Measurements from ENCODE around the gene LCN2. TPM values are rescaled to one million over a fixed set of nuclear protein-coding genes. Genes with fewer than 3 reads are reported as not detected.
"Not testable (repeated sequence)": the region's sequence is repeated elsewhere in the genome, so short reads cannot be mapped to it uniquely, and the experiment has no call there.

Gene LCN2
- total RNA-seq, 2 donors from 2014 or later: 0.38 TPM; not detected in 1

- DNase-seq (peak; percentile 60), ATAC-seq (no peak)
- intact Hi-C loops (cut with DNase I): no loop called here
These were observed 24.2 kb upstream of the LCN2 start for GRCh38 chr9:128124873-128125579.

DNA sequence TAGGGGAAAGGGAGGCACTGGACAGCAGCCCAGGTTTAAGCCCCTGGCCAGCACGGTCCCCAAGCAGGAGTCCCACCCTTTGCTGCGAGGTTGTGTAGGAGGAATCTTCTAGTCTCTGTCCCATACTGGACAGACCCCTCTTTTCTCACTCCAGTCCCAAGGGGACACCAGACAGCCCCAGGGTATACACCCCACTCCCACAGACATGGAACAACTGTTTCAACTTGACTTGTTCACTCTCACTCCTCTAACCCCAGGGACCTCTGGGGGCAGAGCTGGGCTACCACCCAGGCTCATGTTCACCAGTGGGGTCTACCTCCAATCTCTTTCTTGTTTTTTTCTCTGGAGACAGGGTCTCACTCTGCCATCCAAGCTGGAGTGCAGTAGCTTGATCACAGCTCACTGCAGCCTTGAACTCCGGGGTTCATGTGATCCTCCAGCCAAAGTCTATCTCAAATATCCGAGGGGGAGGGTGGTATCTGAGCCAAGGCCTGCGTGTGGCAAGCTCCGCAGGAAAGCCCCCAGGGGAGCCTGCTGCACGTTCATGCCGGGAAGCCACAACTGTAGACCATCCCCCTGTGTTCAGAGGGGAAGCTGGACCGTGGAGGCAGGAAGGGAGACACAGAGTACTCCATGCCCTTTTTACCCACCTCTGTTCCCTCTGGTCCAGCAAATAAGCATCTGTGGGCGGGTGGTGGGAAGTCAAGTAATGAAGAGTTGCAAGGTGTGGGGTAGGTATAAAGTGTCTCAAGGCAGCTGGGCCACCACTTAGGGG, 23.5 kb upstream of the LCN2 start:
- intact Hi-C loops (cut with DNase I): no loop called here
- ATAC-seq (no peak), DNase-seq (peak; percentile 19)

DNA sequence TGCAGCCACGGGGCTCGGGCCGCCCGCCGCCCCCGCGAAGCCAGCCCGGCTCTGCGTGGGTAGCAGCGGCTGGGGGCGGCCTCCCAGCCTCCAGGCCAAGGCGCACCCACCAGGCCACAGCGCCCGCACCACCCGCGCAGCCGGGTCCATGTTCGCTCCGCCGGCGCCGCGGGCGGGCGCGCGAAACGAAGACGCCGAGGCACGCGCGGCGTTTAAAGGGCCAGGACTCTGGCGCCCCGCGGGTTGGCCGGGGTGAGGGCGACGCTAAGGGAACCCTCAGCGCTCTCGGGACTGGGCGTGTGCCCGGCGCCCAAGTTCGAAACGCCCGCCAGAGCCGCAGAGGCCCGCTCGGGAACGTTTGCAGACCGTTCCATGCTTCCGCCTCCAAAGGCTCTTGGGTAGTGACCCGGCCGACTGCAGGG, 21.7 kb upstream of the LCN2 start, which contains the start of gene PTGES2:
Gene PTGES2, minus strand, starts transcription at position 162 of the 422 bp plus-strand sequence. Its CDS starts 12 bp downstream, at position 150.
- intact Hi-C loops (cut with DNase I): no loop called here
- ATAC-seq: peak; percentile 90
- peak; percentile 89 for DNase-seq

- intact Hi-C loops (cut with DNase I): no loop called here
- DNase-seq: peak; percentile 84
- ATAC-seq: peak; percentile 91 to 93
These were observed 21.0 kb upstream of the LCN2 start for GRCh38 chr9:128127990-128128835.

DNA sequence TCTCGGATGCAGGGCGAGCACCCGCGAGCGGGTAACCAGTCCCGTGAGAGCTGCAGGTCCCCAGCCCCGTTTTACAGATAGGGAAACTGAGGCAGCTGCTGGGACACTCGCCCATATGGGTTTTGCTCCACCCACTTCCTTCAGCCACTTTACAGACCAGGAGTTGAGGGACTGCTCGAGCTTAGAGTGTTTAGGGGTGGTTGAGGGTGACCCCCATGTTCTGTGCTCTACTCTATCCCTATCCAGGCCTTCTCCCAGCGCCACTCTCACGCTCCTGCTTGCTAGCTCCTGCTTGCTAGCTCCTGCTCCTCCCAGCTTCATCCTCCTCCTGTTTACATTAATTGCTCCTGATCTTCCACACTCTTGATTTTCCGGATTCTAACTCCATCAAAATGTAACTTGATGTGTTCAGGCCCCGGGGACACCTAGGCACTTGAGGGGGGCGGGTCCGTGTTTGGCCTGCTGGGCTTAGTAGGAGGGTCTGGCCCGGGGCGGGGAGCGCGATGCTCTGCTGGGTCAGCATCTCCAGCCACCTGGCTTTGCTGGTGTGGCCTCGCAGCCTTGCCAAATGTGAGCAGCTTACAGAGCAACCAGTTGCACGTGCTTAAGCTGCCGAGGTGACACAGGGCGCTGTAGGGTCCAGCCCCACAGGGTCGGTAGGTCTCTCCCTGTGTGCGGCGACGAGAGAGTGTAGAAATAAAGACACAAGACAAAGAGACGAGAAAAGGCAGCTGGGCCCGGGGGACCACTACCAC, 20.2 kb upstream of the LCN2 start:
- no peak for ATAC-seq
- intact Hi-C loops (cut with DNase I): no loop called here
- peak; percentile 40 for DNase-seq

DNA sequence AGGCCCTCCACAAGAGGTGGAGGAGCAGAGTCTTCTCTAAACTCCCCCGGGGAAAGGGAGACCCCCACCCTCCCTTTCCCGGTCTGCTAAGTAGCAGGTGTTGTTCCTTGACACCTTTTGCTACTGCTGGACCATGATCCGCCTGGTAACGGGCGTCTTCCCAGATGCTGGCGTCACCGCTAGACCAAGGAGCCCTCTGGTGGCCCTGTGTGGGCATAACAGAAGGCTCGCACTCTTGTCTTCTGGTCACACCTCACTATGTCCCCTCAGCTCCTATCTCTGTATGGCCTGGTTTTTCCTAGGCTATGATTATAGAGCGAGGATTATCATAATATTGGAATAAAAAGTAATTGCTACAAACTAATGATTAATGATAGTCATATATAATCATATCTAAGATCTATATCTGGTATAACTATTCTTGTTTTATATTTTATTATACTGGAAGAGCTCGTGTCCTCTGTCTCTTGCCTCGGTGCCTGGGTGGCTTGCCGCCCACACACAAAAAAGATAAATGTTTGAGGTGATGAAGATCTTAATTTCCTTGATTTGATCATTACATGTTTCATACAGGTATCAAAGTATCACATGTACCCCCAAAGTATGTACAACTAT, 19.2 kb upstream of the LCN2 start:
- intact Hi-C loops (cut with DNase I); ATAC-seq: not testable (repeated sequence)
- peak; percentile 43 for DNase-seq

DNA sequence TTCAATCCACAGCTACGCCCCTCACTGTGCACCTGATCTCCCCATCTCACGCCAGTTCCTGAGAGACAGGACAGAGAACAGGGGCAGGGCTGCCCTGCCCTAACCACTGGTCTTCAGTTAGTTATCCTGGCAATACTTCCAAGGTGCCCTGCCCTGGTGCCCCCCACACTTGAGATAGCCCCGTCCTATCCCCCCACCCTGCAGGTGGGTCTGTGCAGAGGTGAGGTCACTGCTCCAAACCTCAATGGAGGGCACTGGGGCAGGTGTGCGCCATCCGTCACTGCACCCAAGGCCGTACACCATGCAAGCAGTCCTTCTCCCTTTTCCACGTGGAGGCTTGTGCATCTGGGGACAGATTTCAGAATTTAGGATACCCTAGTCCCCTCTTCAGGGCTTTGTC, 18.6 kb upstream of the LCN2 start:
- DNase-seq: peak; percentile 7
- ATAC-seq; intact Hi-C loops (cut with DNase I): not testable (repeated sequence)

DNA sequence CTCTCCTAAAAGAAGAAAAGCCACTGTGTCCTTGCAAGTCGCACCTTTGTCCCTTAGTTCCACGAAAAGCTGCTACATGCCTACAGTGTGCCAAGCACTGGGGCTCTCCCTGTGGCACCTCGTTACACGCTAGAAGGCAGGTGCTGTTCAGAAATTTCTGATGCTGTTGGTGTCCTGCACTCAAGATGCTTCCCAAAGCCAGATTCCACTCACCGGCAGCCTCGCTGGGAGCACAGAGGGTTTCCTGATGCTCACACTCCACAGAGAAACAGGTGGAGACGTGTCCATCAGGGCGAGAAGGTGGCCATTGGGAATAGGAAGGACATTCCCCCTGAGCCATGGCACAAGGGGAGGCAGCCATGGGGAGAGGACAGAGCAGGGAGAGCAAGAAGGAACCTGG, 17.9 kb upstream of the LCN2 start:
- intact Hi-C loops (cut with DNase I); ATAC-seq: not testable (repeated sequence)
- DNase-seq: peak; percentile 11

DNA sequence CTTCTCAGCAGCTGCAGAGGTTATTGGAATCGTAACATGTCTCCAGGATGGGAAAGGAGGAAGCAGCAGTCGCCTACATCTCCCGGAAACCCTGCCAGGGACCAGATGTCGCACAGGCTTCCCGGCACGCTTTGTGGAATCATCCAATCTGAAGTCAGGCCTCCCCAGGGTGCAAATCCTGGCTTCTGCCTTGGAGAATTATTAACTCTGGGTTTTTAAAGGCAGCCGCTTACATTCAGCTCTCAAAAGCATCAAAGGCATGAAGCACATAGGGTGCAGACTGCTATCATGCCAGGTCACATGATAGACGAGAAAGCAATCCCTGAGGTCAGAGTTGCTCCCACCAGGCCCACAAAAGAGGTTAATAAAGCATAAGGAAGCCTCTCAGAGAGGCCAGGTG, 17.1 kb upstream of the LCN2 start:
- ATAC-seq; intact Hi-C loops (cut with DNase I): not testable (repeated sequence)
- peak; percentile 22 for DNase-seq

DNA sequence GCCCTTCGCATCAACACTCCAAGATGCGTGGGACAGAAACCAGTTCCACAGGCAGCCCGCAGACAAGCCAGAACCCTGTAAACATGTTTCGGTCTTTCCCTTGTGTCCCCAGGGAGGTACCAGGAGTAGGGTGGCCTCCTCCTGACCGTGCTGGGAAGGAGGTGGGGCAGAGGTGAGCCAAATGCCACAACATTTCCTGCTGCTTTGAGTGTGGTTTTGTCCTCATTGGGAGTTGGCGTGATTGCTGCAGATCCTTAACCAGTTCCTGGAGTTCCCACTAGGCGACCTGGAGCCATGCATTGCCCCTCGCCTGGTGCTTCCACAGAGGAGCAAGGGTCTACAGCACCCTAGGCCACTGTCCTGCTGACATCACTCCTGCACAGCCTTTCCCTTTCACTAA, 13.7 kb upstream of the LCN2 start:
- intact Hi-C loops (cut with DNase I); DNase-seq; ATAC-seq: not testable (repeated sequence)

DNA sequence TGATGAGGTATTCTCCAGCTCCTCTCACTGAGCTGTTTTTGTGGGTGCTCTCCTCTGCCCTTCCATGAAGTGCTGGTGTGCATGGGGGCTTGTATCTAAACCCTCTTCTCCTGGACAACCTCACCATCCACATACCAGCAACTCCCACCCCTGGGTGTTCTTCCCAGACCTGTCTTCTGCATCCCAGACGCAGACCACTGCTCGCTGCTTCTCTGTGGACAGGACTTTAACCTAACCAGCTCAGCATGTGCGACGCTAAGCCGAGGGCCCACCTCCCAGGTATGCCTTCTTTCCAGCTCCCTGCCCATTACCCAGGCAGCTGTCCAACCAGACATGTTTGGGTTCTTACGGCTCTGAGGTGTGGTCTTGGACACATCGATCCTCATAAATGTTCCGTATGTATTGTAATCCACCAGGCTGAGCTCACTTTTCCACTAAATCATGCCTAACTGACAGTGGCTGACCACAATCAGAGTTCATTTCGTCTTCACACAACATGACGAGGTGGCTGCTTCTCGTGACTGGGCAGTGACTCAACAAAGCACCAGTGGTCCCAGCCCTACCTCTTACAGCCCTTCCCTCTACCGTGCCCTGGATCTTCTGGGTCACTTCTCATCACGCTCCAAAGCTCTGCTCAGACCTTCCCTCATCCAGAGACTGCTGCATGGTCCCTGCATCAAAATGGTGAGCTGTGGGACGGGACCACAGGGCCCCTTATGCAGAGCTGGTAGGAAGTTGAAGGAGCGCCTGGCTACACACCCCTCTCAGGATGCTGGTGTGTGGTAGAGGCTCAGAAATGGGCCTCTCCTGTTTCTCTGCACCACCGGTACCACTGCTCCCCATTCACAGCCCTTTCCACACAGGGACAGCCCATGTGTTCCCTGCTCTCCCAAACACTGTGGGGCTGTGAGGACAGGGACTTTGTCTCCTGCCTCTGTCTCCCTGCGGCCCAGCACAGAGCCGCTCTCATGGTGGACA, 12.1 kb upstream of the LCN2 start:
- no peak for DNase-seq
- intact Hi-C loops (cut with DNase I): no loop called here
- ATAC-seq: no peak

GRCh38 chr9:128138001-128138400, 11.3 kb upstream of the LCN2 start:
- DNase-seq (no peak), ATAC-seq (no peak)

DNA sequence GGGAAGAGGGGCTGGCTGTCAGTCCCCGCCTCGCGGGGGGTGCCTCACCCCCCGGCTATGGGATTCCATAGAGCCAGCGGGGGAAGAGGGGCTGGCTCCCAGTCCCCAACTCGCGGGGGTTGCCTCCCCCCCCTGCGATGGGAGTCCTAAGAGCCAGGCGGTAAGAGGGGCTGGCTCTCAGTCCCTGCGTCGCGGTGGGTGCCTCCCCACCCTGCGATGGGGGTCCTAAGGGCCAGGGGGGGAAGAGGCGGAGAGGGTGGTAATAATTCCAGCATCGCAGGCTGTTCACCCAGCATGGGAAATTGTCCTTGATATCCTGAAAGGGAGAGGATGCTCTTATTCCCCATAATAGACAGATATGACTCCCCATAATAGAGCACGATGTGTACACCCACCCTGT, 9.6 kb upstream of the LCN2 start:
- ATAC-seq (no peak), DNase-seq (no peak)

More at GRCh38 chr9:128138001-128138400, 11.3 kb upstream of the LCN2 start:
- intact Hi-C loops (cut with DNase I): no loop called here

GRCh38 chr9:128141604-128142003, 7.6 kb upstream of the LCN2 start:
- intact Hi-C loops (cut with DNase I): no loop called here
- no peak for ATAC-seq
- DNase-seq: peak; percentile 6

More for the DNA sequence above, 9.6 kb upstream of the LCN2 start:
- intact Hi-C loops (cut with DNase I): no loop called here

GRCh38 chr9:128142061-128142460, 7.2 kb upstream of the LCN2 start:
- intact Hi-C loops (cut with DNase I): no loop called here
- DNase-seq: peak; percentile 20
- ATAC-seq: peak in 1 of 2 donors; percentile 18

DNA sequence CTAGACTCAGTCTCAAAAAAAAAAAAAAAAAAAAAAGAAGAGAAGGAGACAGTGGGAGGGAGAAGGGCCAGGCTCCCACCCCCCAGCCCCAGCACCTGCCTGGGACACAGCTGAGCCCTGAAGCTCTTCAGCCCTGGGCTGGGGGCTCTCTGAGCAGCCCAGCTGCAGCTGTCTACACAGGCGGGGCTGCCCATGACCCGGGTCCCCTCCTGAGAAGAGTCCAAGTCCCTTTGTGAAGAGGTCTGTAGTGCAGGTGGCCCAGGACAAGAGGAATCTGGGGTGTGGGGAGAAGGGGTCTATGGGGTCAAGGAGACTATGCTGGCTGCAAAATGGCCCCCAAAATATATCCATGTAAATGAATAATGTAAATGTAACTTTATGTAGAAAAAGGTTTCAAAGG, 6.7 kb upstream of the LCN2 start:
- ATAC-seq (no peak), DNase-seq (peak; percentile 4)
- intact Hi-C loops (cut with DNase I): no loop called here

Measured in left cardiac atrium (tissue), 4 donors.